ENCODE measurements around the gene ARHGDIG. TPM values are rescaled to one million over a fixed set of nuclear protein-coding genes. Genes with fewer than 3 reads are reported as not detected.

The ARHGDIG gene
- total and polyA plus RNA-seq, 7 experiments from 2014 or later, result 1.2 to 2.1 (median 1.4) TPM; not detected in 4

GRCh38 chr16:261031-261691, 19.2 kb upstream of the ARHGDIG start:
- ATAC-seq (no peak), DNase-seq (no peak)
- ChIA-PET CTCF (no interaction called here), POLR2A (no interaction called here)
- H3K27me3 Mint-ChIP-seq, result no peaks in the 10 kb centered on the region
- H3K4me3 Mint-ChIP-seq, result no peak overlapping the region
- no peak overlapping the region for H3K27ac ChIP-seq (ENCODE audit: low read depth, low read length)
- no peaks in the 10 kb centered on the region for H3K9me3 ChIP-seq (ENCODE audit: control insufficient read depth in 2 of 3, low read length in 3 of 3)
- peaks cover 0 to 15% (median 7%) of the 10 kb centered on the region in 5 donors for H3K36me3 Mint-ChIP-seq
- intact Hi-C loops (cut with micrococcal nuclease), result no loop called here
- no peaks in the 10 kb centered on the region for H3K9me3 Mint-ChIP-seq
- H3K36me3 ChIP-seq (ENCODE audit: control insufficient read depth in 2 of 3, insufficient read depth in 3 of 3, low read length in 3 of 3), result peaks cover 0 to 62% (median 0%) of the 10 kb centered on the region in 3 experiments
- H3K4me1 Mint-ChIP-seq, result peaks cover 0 to 6% (median 3%) of the 10 kb centered on the region in 7 donors
- no peak overlapping the region for H3K27ac Mint-ChIP-seq
- no peaks in the 10 kb centered on the region for H3K4me1 ChIP-seq (ENCODE audit: control insufficient read depth in 2 of 2, insufficient read depth in 2 of 2, low read length in 2 of 2)
- H3K4me3 ChIP-seq (ENCODE audit: low read length), result no peak overlapping the region
- H3K27me3 ChIP-seq (ENCODE audit: control insufficient read depth in 2 of 2, insufficient read depth in 2 of 2, low read length in 2 of 2), result no peaks in the 10 kb centered on the region

- no peak overlapping the region for H3K4me3 Mint-ChIP-seq
- no peak for DNase-seq
- H3K9me3 ChIP-seq (ENCODE audit: control insufficient read depth in 2 of 3, low read length in 3 of 3), result no peaks in the 10 kb centered on the region
Measured at GRCh38 chr16:262121-262745, 18.2 kb upstream of the ARHGDIG start.

GRCh38 chr16:263182-263774, 17.1 kb upstream of the ARHGDIG start:
- Mint-ChIP-seq H3K4me1 (peaks cover 0 to 7% (median 3%) of the 10 kb centered on the region in 7 donors), H3K27ac (no peak overlapping the region), H3K36me3 (peaks cover 0 to 14% (median 5%) of the 10 kb centered on the region in 5 donors), H3K27me3 (no peaks in the 10 kb centered on the region), H3K4me3 (no peak overlapping the region), H3K9me3 (peaks cover 0 to 3% (median 0%) of the 10 kb centered on the region in 11 donors)
- DNase-seq (no peak), ATAC-seq (no peak)
- H3K4me1 ChIP-seq (ENCODE audit: control insufficient read depth in 2 of 2, insufficient read depth in 2 of 2, low read length in 2 of 2), result no peaks in the 10 kb centered on the region
- H3K9me3 ChIP-seq (ENCODE audit: control insufficient read depth in 2 of 3, low read length in 3 of 3), result no peaks in the 10 kb centered on the region
- intact Hi-C loops (cut with micrococcal nuclease), result no loop called here
- H3K36me3 ChIP-seq (ENCODE audit: control insufficient read depth in 2 of 3, insufficient read depth in 3 of 3, low read length in 3 of 3), result peaks cover 0 to 62% (median 0%) of the 10 kb centered on the region in 3 experiments
- CTCF ChIA-PET, result no interaction called here
- H3K27me3 ChIP-seq (ENCODE audit: control insufficient read depth in 2 of 2, insufficient read depth in 2 of 2, low read length in 2 of 2), result no peaks in the 10 kb centered on the region
- POLR2A ChIA-PET, result no interaction called here
- H3K4me3 ChIP-seq (ENCODE audit: low read length), result no peak overlapping the region
- no peak overlapping the region for H3K27ac ChIP-seq (ENCODE audit: low read depth, low read length)

More at GRCh38 chr16:262121-262745, 18.2 kb upstream of the ARHGDIG start:
- no peak overlapping the region for H3K4me3 ChIP-seq (ENCODE audit: low read length)
- ChIA-PET POLR2A (no interaction called here), CTCF (no interaction called here)
- H3K36me3 ChIP-seq (ENCODE audit: control insufficient read depth in 2 of 3, insufficient read depth in 3 of 3, low read length in 3 of 3), result peaks cover 0 to 62% (median 0%) of the 10 kb centered on the region in 3 experiments
- no peaks in the 10 kb centered on the region for H3K4me1 ChIP-seq (ENCODE audit: control insufficient read depth in 2 of 2, insufficient read depth in 2 of 2, low read length in 2 of 2)
- Mint-ChIP-seq H3K27me3 (no peaks in the 10 kb centered on the region), H3K27ac (no peak overlapping the region), H3K9me3 (no peaks in the 10 kb centered on the region), H3K36me3 (peaks cover 0 to 14% (median 5%) of the 10 kb centered on the region in 5 donors), H3K4me1 (peaks cover 0 to 4% (median 0%) of the 10 kb centered on the region in 7 donors)
- intact Hi-C loops (cut with micrococcal nuclease), result no loop called here
- no peaks in the 10 kb centered on the region for H3K27me3 ChIP-seq (ENCODE audit: control insufficient read depth in 2 of 2, insufficient read depth in 2 of 2, low read length in 2 of 2)
- no peak overlapping the region for H3K27ac ChIP-seq (ENCODE audit: low read depth, low read length)
- ATAC-seq, result no peak

- ATAC-seq, result no peak
- H3K27me3 Mint-ChIP-seq, result no peaks in the 10 kb centered on the region
- no peak overlapping the region for H3K4me3 Mint-ChIP-seq
- no peaks in the 10 kb centered on the region for H3K4me1 ChIP-seq (ENCODE audit: control insufficient read depth in 2 of 2, insufficient read depth in 2 of 2, low read length in 2 of 2)
- intact Hi-C loops (cut with micrococcal nuclease), result no loop called here
- POLR2A ChIA-PET, result no interaction called here
- H3K4me3 ChIP-seq (ENCODE audit: low read length), result no peak overlapping the region
- H3K9me3 Mint-ChIP-seq, result peaks cover 0 to 3% (median 0%) of the 10 kb centered on the region in 11 donors
- CTCF ChIA-PET, result no interaction called here
- no peak overlapping the region for H3K27ac ChIP-seq (ENCODE audit: low read depth, low read length)
- H3K36me3 Mint-ChIP-seq, result peaks cover 0 to 14% (median 4%) of the 10 kb centered on the region in 5 donors
- H3K4me1 Mint-ChIP-seq, result peaks cover 0 to 7% (median 3%) of the 10 kb centered on the region in 7 donors
- no peak overlapping the region for H3K27ac Mint-ChIP-seq
- H3K9me3 ChIP-seq (ENCODE audit: control insufficient read depth in 2 of 3, low read length in 3 of 3), result no peaks in the 10 kb centered on the region
- H3K36me3 ChIP-seq (ENCODE audit: control insufficient read depth in 2 of 3, insufficient read depth in 3 of 3, low read length in 3 of 3), result peaks cover 0 to 62% (median 0%) of the 10 kb centered on the region in 3 experiments
- DNase-seq, result no peak
- no peaks in the 10 kb centered on the region for H3K27me3 ChIP-seq (ENCODE audit: control insufficient read depth in 2 of 2, insufficient read depth in 2 of 2, low read length in 2 of 2)
Measured at GRCh38 chr16:263944-264343, 16.4 kb upstream of the ARHGDIG start.

DNA sequence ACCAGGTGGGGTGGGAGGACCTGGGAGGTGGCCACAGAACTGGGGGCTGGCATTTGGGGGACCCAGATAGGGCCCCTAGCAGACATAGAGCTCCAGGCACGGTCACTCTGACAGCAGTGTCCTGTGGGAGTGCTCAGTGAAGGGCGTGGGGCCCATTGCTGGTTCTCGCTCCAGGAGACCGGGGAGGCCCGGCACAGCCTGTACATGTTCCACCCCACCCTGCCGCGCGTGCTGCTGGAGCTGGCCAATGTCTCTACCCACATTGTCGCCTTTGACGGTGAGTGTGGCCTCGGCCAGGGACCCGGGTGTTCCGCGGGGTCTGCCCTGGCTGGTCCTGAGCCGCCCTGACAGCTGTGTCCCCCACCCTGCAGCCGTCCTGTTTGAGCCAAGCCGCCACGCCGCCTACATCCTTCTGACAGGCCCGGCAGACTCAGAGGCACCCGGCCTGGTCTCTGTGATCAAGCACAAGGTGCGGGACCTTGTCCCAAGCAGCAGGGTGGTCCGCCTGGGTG, 15.9 kb upstream of the ARHGDIG start:
- no peak overlapping the region for H3K27ac Mint-ChIP-seq
- peaks cover 0 to 57% (median 0%) of the 10 kb centered on the region in 3 experiments for H3K36me3 ChIP-seq (ENCODE audit: control insufficient read depth in 2 of 3, insufficient read depth in 3 of 3, low read length in 3 of 3)
- H3K27ac ChIP-seq (ENCODE audit: low read depth, low read length), result no peak overlapping the region
- peaks cover 0 to 7% (median 0%) of the 10 kb centered on the region in 7 donors for H3K4me1 Mint-ChIP-seq
- ChIA-PET CTCF (no interaction called here), POLR2A (interaction anchor here (1.2 kb wide), 1 partner anchor 30 kb away, joined by 3 read pairs; the partner anchor contains the start of gene FAM234A)
- DNase-seq (no peak), ATAC-seq (no peak)
- intact Hi-C loops (cut with micrococcal nuclease), result no loop called here
- H3K9me3 ChIP-seq (ENCODE audit: control insufficient read depth in 2 of 3, low read length in 3 of 3), result no peaks in the 10 kb centered on the region
- H3K4me3 ChIP-seq (ENCODE audit: low read length), result no peak overlapping the region
- peaks cover 0 to 10% (median 4%) of the 10 kb centered on the region in 5 donors for H3K36me3 Mint-ChIP-seq
- H3K27me3 ChIP-seq (ENCODE audit: control insufficient read depth in 2 of 2, insufficient read depth in 2 of 2, low read length in 2 of 2), result no peaks in the 10 kb centered on the region
- H3K9me3 Mint-ChIP-seq, result peaks cover 0 to 3% (median 0%) of the 10 kb centered on the region in 11 donors
- no peaks in the 10 kb centered on the region for H3K4me1 ChIP-seq (ENCODE audit: control insufficient read depth in 2 of 2, insufficient read depth in 2 of 2, low read length in 2 of 2)
- H3K4me3 Mint-ChIP-seq, result no peak overlapping the region
- no peaks in the 10 kb centered on the region for H3K27me3 Mint-ChIP-seq

DNA sequence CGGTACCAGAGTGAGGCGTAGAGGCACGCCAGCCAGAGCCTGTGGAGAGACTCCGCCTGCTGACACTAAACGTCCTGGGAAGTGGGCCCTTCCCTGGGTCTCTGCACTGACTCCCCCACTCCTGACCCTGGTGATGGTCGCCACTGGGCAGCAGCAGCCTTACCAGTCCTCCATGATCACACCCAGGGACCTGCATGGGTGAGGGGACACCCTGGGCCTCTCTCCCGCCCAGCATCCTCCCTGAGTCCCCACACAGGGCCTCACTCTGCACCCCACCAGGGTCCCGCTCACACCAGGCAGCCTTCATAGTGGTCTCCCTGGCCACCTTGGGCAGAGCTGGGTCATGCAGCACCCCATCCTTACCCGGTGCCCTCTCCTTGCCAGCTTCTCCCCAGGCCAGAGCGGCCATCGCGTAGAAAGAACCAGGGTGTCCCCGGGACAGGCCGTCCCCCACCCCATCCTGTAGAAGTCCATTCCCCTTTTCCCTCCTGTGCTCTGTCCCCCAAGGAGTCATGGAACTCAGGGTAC, 15.3 kb upstream of the ARHGDIG start:
- no peak overlapping the region for H3K4me3 Mint-ChIP-seq
- DNase-seq (no peak), ATAC-seq (no peak)
- intact Hi-C loops (cut with micrococcal nuclease), result no loop called here
- no peak overlapping the region for H3K27ac Mint-ChIP-seq
- H3K9me3 Mint-ChIP-seq, result peaks cover 0 to 3% (median 0%) of the 10 kb centered on the region in 11 donors
- Histone ChIP-seq H3K36me3 (ENCODE audit: control insufficient read depth in 2 of 3, insufficient read depth in 3 of 3, low read length in 3 of 3) (peaks cover 0 to 51% (median 0%) of the 10 kb centered on the region in 3 experiments), H3K27ac (ENCODE audit: low read depth, low read length) (no peak overlapping the region), H3K4me3 (ENCODE audit: low read length) (no peak overlapping the region), H3K4me1 (ENCODE audit: control insufficient read depth in 2 of 2, insufficient read depth in 2 of 2, low read length in 2 of 2) (no peaks in the 10 kb centered on the region), H3K9me3 (ENCODE audit: control insufficient read depth in 2 of 3, low read length in 3 of 3) (no peaks in the 10 kb centered on the region), H3K27me3 (ENCODE audit: control insufficient read depth in 2 of 2, insufficient read depth in 2 of 2, low read length in 2 of 2) (no peaks in the 10 kb centered on the region)
- peaks cover 0 to 7% (median 0%) of the 10 kb centered on the region in 7 donors for H3K4me1 Mint-ChIP-seq
- H3K36me3 Mint-ChIP-seq, result peaks cover 0 to 9% (median 4%) of the 10 kb centered on the region in 5 donors
- H3K27me3 Mint-ChIP-seq, result no peaks in the 10 kb centered on the region
- ChIA-PET CTCF (no interaction called here), POLR2A (interaction anchor here (1.2 kb wide), 1 partner anchor 30 kb away, joined by 3 read pairs; the partner anchor contains the start of gene FAM234A)
